ENCODE data around the gene SCN1B.

The SCN1B gene

GRCh38 chr19:35056513-35057063, 26.3 kb downstream of the SCN1B start:
- no peak for DNase-seq

- DNase-seq, result no peak
Observed at GRCh38 chr19:35058370-35058769, 28.1 kb downstream of the SCN1B start.

GRCh38 chr19:35059006-35059798, 28.9 kb downstream of the SCN1B start:
- DNase-seq, result no peak

GRCh38 chr19:35059799-35060091, 29.5 kb downstream of the SCN1B start:
- no peak for DNase-seq

GRCh38 chr19:35060160-35060855, 30.0 kb downstream of the SCN1B start:
- DNase-seq, result no peak

GRCh38 chr19:35061583-35062373, 31.5 kb downstream of the SCN1B start:
- DNase-seq, result no peak

GRCh38 chr19:35062942-35063341, 32.7 kb downstream of the SCN1B start:
- no peak for DNase-seq

- DNase-seq, result no peak
Observed at GRCh38 chr19:35063940-35064818, 33.9 kb downstream of the SCN1B start.

- DNase-seq, result no peak
Observed at GRCh38 chr19:35065574-35065973, 35.3 kb downstream of the SCN1B start.

GRCh38 chr19:35066121-35066520, 35.9 kb downstream of the SCN1B start:
- no peak for DNase-seq

- DNase-seq, result peak; percentile 88
Observed at GRCh38 chr19:35066691-35067563, 36.7 kb downstream of the SCN1B start.

- DNase-seq, result no peak
Observed at GRCh38 chr19:35068941-35069634, 38.8 kb downstream of the SCN1B start.

- DNase-seq, result no peak
Observed at GRCh38 chr19:35069696-35070095, 39.4 kb downstream of the SCN1B start.

- no peak for DNase-seq
Observed at GRCh38 chr19:35070471-35070870, 40.2 kb downstream of the SCN1B start.

GRCh38 chr19:35073516-35073915, 43.2 kb downstream of the SCN1B start:
- no peak for DNase-seq

- no peak for DNase-seq
Observed at GRCh38 chr19:35073941-35074340, 43.7 kb downstream of the SCN1B start.

GRCh38 chr19:35074426-35075201, 44.3 kb downstream of the SCN1B start:
- no peak for DNase-seq

GRCh38 chr19:35075202-35076025, 45.1 kb downstream of the SCN1B start:
- no peak for DNase-seq

- DNase-seq, result no peak
Observed at GRCh38 chr19:35076026-35076370, 45.7 kb downstream of the SCN1B start.

Measured in CD4-positive, alpha-beta T cell treated with Interleukin-10 for 1 hour (primary cell).